ENCODE measurements around the gene GATA5. TPM values are rescaled to one million over a fixed set of nuclear protein-coding genes. Genes with fewer than 3 reads are reported as not detected.

GATA5 gene
- total and polyA plus RNA-seq, 8 donors, result 3.1 to 16.4 (median 9.3) TPM; not detected in 1

- DNase-seq, result no peak
- H3K9me3 ChIP-seq, result no peaks in the 10 kb centered on the region
- H3K27ac ChIP-seq, result peak overlapping the region in 2 of 5 donors; percentile 32 to 52
- no peaks in the 10 kb centered on the region for H3K36me3 ChIP-seq
- H3K27me3 ChIP-seq, result peaks cover 0 to 28% (median 0%) of the 10 kb centered on the region in 3 donors
- intact Hi-C loops (cut with DNase I; ENCODE audit: low total_unique reads), result loop anchor here (10.0 kb wide), 1 partner anchor 290 kb away; no protein-coding TSS in a partner anchor
- H3K4me3 ChIP-seq, result no peak overlapping the region
- H3K4me1 ChIP-seq, result peaks cover 19 to 48% (median 41%) of the 10 kb centered on the region in 4 donors
- TF ChIP-seq POLR2A (IDR thresholded peaks at IDR 0.05) (no peak), EP300 (IDR thresholded peaks at IDR 0.05) (no peak), CTCF (IDR thresholded peaks at IDR 0.05) (no peak), POLR2AphosphoS5 (IDR thresholded peaks at IDR 0.05) (no peak)
- 65 to 80% (median 77%) methylated on average over 15 to 26 of the region's 26 CpGs for WGBS, 5 donors
These were observed 19.4 kb upstream of the GATA5 start for GRCh38 chr20:62494980-62495748.

GRCh38 chr20:62494537-62494936 lies 18.7 kb upstream of the GATA5 start:
- TF ChIP-seq POLR2AphosphoS5 (IDR thresholded peaks at IDR 0.05) (no peak), CTCF (IDR thresholded peaks at IDR 0.05) (no peak), POLR2A (IDR thresholded peaks at IDR 0.05) (no peak), EP300 (IDR thresholded peaks at IDR 0.05) (no peak)
- intact Hi-C loops (cut with DNase I; ENCODE audit: low total_unique reads), result loop anchor here (10.0 kb wide), 1 partner anchor 290 kb away; no protein-coding TSS in a partner anchor
- peaks cover 0 to 31% (median 0%) of the 10 kb centered on the region in 3 donors for H3K27me3 ChIP-seq
- H3K4me3 ChIP-seq, result no peak overlapping the region
- no peaks in the 10 kb centered on the region for H3K9me3 ChIP-seq
- H3K4me1 ChIP-seq, result peaks cover 20 to 49% (median 40%) of the 10 kb centered on the region in 4 donors
- no peak for DNase-seq
- 33 to 51% (median 44%) methylated on average over 6 to 7 of the region's 7 CpGs for whole genome bisulfite sequencing, 5 donors
- peak overlapping the region in 1 of 5 donors; percentile 32 for H3K27ac ChIP-seq
- H3K36me3 ChIP-seq, result no peaks in the 10 kb centered on the region

DNA sequence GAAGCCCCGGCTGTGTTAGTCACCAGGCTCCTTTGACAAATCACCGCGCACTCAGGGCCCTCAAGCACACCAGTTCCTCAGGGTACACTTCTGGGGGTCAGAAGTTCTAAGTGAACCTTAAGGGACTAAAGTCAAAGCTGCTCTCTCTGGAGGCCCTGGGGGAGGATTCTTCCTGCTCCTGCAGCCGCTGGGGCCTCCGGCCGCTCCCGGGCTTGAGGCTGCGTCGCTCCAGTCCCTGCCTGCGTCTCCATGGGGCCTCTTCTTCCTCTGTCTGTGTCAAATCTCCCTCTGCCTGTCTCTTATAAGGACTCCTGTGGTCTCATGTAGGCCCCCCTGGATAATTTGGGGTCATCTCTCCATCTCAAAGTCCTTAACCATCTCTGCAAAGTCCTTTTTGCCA lies 18.1 kb upstream of the GATA5 start:
- WGBS, 5 donors, result 95 to 99% (median 98%) methylated on average over 10 of the region's 10 CpGs
- Histone ChIP-seq H3K4me1 (peaks cover 23 to 55% (median 47%) of the 10 kb centered on the region in 4 donors), H3K36me3 (no peaks in the 10 kb centered on the region), H3K27ac (peak overlapping the region in 1 of 5 donors; percentile 10), H3K27me3 (peaks cover 0 to 34% (median 0%) of the 10 kb centered on the region in 3 donors), H3K4me3 (no peak overlapping the region), H3K9me3 (no peaks in the 10 kb centered on the region)
- DNase-seq, result no peak
- intact Hi-C loops (cut with DNase I; ENCODE audit: low total_unique reads), result loop anchor here (10.0 kb wide), 1 partner anchor 291 kb away; no protein-coding TSS in a partner anchor
- TF ChIP-seq POLR2AphosphoS5 (IDR thresholded peaks at IDR 0.05), result no peak
- TF ChIP-seq CTCF (IDR thresholded peaks at IDR 0.05), result no peak
- TF ChIP-seq POLR2A (IDR thresholded peaks at IDR 0.05), result no peak
- no peak for TF ChIP-seq EP300 (IDR thresholded peaks at IDR 0.05)

DNA sequence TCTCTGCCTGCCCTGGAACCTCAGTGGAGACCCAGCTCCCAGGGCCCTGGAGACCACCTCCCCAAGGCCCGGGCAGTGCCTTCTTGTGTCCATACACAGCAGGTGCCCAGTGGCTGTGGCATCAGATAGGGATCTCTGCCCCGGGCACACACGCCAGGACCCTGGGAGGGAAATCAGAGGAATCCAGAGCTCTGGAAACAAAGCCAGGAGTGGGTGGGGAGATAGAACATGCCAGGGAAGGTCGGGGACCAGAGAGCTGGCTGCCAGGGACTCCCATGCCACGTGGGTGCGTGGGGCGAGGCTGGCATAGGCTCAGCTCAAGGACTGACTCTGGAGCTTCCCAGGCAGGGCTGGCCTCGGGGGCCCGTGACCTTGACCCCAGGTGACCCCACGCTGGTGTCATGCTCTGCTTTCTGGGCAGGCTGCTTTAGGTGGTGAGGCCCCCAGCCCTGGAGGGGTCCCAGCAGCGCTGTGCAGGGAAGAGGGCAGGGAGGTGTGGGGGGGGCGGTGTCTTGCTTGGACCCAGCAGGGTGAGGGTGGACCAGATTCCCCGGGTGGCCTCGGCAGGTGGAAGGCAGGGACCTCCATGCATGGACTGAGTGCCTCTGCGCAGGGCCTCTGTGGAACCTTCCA lies 17.6 kb upstream of the GATA5 start:
- DNase-seq, result peak in 1 of 2 donors; percentile 80
- WGBS, 5 donors, result 53 to 69% (median 55%) methylated on average over 11 to 15 of the region's 15 CpGs
- TF ChIP-seq CTCF (IDR thresholded peaks at IDR 0.05), result no peak
- no peak for TF ChIP-seq EP300 (IDR thresholded peaks at IDR 0.05)
- TF ChIP-seq POLR2AphosphoS5 (IDR thresholded peaks at IDR 0.05), result no peak
- no peak for TF ChIP-seq POLR2A (IDR thresholded peaks at IDR 0.05)
- Histone ChIP-seq H3K27ac (peak overlapping the region in 1 of 5 donors; percentile 10), H3K9me3 (no peaks in the 10 kb centered on the region), H3K4me3 (no peak overlapping the region), H3K36me3 (no peaks in the 10 kb centered on the region), H3K27me3 (peaks cover 0 to 39% (median 0%) of the 10 kb centered on the region in 3 donors), H3K4me1 (peaks cover 23 to 60% (median 50%) of the 10 kb centered on the region in 4 donors)
- intact Hi-C loops (cut with DNase I; ENCODE audit: low total_unique reads), result loop anchor here (10.0 kb wide), 1 partner anchor 291 kb away; no protein-coding TSS in a partner anchor

Data from stomach (tissue), 9 donors.